Skeletal muscle satellite cell (primary cell): Measurements from ENCODE around the gene SCG3.

ENCODE experiments used
- H3K27me3 ChIP-seq: 2 replicates; pipeline ENCODE4 v1.7.0; 2013; ENCODE audit warnings: low read length; ENCODE audit not compliant: control insufficient read depth, insufficient read depth
- H3K36me3 ChIP-seq: 2 replicates; pipeline ENCODE4 v1.7.0; 2013; ENCODE audit warnings: mild to moderate bottlenecking, control low read depth, low read length; ENCODE audit not compliant: insufficient read depth
- H3K4me1 ChIP-seq: 2 replicates; pipeline ENCODE4 v1.7.0; 2013; ENCODE audit warnings: low read length; ENCODE audit not compliant: control insufficient read depth, insufficient read depth
- H3K4me2 ChIP-seq: 2 replicates; pipeline ENCODE4 v1.7.0; 2013; ENCODE audit warnings: mild to moderate bottlenecking, low read length
- H3K4me3 ChIP-seq: 2 replicates; pipeline ENCODE4 v1.7.0; 2013; ENCODE audit warnings: low read length
- H3K9ac ChIP-seq: 2 replicates; pipeline ENCODE4 v1.7.0; 2013; ENCODE audit warnings: mild to moderate bottlenecking, low read depth, low read length, moderate library complexity
- H3K9me3 ChIP-seq: replicated peaks from 2 replicates; pipeline ENCODE4 v1.7.0; 2013; ENCODE audit warnings: mild to moderate bottlenecking, control low read depth, low read length

The SCG3 gene

DNA sequence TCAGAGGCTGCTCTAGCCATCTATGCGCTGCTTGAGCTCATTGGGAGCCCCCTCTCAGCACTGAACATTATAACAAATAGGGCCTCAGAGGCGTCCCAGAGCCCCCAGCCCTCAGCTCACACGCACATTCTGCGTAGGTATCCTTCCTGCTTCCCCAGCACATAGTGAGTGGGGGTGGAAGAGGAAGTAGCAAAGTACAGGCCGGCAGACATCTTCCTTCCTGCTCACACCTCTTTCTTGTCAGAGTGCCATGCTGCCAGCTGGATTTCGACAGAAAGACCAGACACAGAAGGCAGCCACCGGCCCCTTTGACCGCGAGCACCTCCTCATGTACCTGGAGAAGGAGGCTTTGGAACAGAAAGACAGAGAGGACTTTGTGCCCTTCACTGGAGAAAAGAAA lies 86.7 kb downstream of the SCG3 start:
- Histone ChIP-seq H3K4me3 (no peak overlapping the region), H3K4me1 (no peaks in the 10 kb centered on the region), H3K27me3 (no peaks in the 10 kb centered on the region), H3K9me3 (no peaks in the 10 kb centered on the region), H3K4me2 (no peak overlapping the region), H3K9ac (no peak overlapping the region), H3K36me3 (no peaks in the 10 kb centered on the region)
